GM18858 (cell line): Measurements from ENCODE around the gene TRPC4.

ENCODE experiments used
- ATAC-seq: cut with Tn5 transposase; IDR thresholded peaks from one replicate; pipeline ENCODE4 v1.9.1; 2021; ENCODE audit not compliant: unreplicated experiment

The TRPC4 gene

DNA sequence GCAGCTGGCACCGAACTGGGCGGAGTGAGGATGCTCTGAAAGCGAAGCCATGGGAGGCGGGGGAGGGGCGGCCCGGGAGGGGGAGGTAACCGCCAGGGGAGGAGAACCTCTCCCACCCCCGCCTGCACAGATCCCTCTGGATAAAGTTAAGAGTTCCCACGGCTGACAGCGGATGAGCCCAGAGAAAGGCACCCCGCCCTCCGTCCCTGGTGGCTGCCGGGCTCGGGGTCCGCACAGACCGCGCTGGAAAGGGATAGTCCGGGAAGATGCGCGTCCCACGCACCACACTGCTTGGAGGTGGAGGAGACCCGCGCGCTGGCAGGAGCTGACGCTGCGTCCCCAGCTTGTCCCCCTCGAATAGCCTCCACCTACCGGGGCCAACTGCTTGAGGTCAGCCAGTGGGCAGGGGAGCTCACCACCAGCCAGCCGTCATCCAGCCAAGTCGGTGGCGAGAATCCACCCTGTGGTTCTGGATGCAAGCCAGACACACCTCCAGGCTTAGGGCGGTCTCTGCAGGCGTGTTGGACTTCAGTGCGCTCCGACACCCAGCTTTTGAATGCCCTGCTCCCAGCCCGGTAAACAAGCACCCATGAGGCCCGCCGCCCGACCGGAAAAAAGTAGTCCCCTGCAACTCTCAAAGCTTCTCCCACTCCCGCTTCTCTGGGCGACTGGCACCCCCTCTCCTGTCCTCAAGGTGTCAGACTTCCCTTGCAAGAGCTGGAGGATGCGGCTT, at the start of gene TRPC4:
TSS of gene TRPC4 (minus strand) at position 17 of the 733 bp plus-strand sequence. CDS start 86,439 bp downstream, outside the sequence.
- ATAC-seq = no peak

DNA sequence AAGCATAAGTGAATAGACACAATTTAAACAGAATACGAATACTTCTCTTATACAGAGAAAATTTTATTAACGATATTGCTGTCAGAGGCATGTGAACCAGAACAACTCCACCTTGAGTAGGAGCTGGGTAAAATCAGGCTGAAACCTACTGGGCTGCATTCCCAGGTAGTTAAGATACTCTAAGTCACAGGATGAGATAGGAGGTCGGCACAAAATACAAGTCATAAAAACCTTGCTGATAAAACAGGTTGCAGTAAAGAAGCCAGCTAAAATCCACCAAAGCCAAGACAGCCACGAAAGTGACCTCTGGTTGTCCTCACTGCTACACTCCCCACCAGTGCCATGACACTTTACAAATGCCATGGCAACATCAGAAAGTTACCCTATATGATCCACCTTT, 49.2 kb upstream of the TRPC4 start:
- no peak for ATAC-seq

DNA sequence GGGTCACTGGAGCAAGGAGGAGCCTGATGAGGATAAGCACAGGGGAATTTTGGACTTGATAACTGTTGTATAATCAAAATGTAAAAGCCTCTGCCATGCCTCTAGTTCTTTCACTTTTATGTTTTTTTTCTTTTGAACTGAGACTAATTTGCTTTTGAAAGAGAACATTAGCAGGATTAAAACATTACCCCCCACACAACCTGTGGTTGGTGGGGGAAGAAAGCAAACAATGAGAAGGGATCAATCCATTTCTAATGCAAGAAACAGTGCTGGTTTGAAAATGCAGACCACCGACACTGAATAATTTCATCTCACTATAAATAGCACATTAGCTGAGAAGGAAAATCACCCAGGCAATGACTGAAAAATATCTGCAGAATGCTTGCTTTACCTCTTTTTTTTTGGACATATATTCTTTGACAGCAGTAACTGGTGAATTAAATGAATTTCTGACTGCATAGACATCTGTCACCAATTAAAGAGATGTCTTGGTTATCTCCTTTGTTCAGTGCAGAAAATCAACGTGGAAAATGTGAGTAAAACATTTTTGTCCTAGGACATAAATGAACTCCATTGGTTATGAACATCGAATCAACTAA, 48.6 kb upstream of the TRPC4 start:
- ATAC-seq = no peak

- ATAC-seq = no peak
Measured at GRCh38 chr13:37914781-37915391, 45.3 kb upstream of the TRPC4 start.

DNA sequence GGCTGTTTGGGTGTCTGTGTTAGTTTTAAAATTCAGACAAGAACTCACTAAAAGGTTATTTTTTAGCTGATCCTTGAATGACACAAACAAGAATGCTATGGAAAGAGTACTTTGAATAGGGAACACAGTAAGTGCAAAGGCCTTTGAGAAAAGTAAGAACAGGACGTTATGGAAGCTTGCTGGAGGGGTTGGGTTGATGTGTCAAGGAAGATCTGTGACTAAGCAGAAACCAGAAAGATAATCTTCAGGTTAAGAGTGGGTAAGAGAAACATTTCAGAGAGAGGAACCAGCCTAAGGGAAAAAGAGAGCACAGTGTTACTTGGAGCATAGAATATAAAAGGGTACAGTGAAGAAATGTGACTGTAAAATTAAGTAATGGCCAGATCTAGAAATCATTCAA, 41.2 kb upstream of the TRPC4 start:
- no peak for ATAC-seq

GRCh38 chr13:37906880-37907279, 37.3 kb upstream of the TRPC4 start:
- no peak for ATAC-seq

GRCh38 chr13:37905736-37906135, 36.2 kb upstream of the TRPC4 start:
- no peak for ATAC-seq

- no peak for ATAC-seq
Measured at GRCh38 chr13:37899753-37900152, 30.2 kb upstream of the TRPC4 start.

DNA sequence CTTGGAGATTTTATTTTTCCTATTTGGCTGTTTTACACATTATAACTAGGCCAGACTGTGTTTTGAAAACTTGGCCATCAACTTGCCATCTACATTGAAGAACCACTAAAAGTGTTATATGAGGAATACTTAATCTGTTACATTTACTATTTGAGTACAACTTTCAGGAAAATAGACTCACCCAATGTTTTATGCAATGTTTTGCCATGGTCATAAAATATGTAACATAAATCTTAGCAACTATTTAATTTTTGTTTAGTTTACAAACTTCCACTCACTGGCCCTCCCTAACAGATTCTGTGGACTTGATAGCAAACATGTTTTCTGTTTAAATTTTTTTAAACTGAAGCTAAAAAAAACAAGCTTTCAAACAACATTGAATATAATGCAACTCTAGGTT, 23.7 kb upstream of the TRPC4 start:
- no peak for ATAC-seq

DNA sequence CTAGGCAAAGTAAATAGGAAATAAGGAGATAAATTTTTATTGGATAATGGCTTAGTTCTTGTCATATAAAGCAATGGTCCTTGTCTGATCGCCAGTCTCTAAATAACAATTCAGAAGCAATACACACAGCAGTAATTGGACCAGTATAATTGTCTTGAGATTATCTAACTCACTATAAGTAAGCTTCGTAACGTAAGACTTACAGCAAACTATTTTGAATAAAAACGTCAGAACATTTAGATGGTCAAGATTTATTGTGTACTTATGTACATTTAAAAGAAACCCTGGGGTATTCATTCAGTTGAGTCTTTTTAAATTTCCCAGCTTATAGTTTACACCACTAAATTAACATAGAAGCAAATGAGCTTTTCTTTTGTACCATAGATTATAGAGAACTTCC, 20.2 kb upstream of the TRPC4 start:
- no peak for ATAC-seq

GRCh38 chr13:37889102-37889501, 19.5 kb upstream of the TRPC4 start:
- no peak for ATAC-seq

- no peak for ATAC-seq
Measured at GRCh38 chr13:37886879-37887278, 17.3 kb upstream of the TRPC4 start.

- ATAC-seq = no peak
Measured at GRCh38 chr13:37884674-37885073, 15.1 kb upstream of the TRPC4 start.

GRCh38 chr13:37884026-37884425, 14.5 kb upstream of the TRPC4 start:
- no peak for ATAC-seq

GRCh38 chr13:37878921-37879320, 9.3 kb upstream of the TRPC4 start:
- no peak for ATAC-seq

DNA sequence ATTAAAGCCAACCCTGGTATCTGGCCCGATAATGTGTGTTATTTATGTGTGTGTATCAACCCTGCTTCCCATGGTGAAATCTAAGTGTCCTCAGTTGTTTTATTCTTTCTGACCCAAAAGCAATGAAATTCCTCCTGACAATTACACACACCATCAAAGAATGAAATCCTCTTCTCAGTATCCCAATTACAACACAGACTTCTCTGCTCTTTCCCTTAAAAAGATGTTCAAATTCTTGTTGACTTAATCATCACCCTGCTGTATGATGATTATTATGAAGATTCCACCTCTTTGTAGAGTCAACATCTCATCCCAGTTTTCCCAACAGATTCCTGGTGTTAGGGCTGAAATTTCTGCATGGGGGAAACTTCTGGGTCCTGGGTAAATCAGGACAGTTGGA, 8.9 kb upstream of the TRPC4 start:
- ATAC-seq = no peak

DNA sequence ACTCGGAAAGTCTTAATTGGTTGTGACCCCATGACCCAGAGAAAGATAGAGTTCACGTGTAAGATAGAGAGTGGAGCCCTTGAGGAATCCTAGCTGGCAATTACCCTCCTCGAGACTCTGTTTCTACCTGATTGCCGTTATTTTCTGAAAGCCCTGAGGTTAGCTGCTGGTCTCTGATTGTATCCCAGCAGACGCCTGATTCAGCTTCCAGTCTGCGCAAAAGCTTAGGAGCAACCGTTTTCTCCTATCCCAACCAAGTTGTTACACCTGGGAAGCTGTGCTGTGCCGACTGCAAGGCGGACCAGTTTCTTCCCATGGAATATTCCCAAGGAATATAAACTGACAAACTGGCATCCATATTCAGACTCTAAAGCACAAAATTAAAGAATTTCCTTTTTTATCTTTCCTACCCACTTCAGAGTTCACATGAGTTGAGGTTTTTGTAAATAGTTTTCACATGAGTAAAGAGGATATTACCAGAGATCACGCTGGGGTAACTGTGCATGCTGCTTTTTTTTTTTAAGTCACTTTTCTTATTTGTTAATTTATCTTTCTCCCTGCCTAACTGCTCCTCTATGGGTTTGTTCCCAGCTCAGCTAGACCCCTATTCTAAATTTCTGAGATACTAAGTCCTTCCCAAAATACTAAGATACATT, 1.5 kb upstream of the TRPC4 start:
- no peak for ATAC-seq

DNA sequence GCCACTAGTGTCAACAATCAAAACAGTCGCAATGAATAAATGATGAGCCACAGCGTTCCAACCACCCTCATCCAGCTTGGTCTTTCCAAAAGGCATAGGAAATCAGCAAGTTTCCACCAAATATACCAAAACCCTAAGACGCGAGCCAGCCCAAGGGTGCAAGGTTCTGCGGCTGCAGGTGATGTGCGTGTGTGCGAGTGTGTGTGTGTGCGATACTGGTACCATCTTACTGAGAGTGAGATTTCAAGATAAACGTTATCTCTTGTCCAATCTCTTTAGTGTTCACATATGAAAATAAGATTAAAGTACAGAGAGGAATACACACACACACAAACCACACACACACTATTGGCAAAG, 895 bp upstream of the TRPC4 start:
- ATAC-seq = no peak

DNA sequence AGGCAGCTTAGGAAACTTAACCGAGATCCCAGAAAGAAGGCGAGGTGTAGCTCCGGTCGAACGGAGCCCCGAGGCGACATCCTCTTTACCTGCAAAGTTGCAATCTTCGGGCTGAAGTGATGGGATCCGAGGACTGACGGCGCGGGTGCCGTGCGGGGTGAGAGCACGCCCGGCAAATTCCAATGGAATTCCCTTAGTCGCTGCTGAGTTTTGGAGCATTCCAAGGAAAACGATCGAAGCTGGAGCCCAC, 141 bp downstream of the TRPC4 start:
- no peak for ATAC-seq

DNA sequence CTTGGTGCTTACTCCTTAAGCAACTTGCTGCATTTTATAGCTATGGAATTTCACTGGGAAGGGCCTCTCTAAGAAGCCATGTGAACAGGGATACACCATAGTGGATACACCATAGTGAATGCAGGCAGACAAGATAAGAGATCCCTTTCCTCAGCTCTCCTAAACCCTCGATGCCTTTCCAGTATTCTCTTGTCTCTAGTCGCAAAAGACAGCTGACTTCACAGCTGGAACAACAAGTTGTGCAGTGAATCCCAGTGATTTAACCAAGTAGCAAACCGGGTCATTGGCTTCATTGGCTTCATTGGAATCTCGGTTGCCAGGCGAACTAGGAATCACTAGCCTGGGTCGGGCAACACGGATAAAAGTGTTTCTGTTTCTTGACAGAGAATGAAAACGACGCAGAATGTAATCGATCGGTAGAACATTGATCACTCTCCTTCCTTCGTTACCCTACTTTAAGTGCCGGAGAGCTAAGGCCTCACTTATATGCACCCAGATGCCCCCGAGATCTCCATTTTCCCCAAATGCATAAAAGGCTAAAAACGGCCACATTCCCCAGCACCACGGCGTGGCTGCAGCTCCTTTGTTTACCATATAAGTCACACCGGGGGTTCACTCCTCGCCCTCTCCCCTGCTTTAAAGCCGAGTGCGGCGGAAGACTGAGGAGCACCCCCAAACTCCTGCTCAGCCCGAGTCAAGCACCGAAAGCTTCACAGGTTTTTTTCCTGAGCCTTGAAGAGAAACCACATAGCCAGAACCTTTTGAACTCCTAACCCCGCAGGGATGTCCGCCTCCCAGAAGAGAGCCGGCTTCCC, 674 bp downstream of the TRPC4 start:
- no peak for ATAC-seq

DNA sequence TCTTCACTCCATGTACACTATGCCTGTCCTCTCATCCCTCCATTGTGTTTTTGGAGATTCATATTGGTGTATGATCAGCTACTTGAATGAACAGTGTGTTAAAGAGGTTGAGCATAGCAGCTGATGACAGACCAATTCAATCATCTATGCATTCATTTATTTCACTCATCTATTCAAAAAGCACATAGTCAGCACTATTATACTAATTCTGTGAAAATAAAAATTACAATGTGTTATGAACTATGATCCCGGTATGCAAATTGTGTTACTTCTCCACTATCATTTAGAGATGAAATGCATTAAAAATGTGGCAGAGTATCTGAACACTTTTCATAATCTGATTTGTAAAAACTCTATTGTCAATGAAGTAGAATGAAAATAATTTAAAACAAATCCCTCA, 5.9 kb downstream of the TRPC4 start:
- ATAC-seq = no peak

DNA sequence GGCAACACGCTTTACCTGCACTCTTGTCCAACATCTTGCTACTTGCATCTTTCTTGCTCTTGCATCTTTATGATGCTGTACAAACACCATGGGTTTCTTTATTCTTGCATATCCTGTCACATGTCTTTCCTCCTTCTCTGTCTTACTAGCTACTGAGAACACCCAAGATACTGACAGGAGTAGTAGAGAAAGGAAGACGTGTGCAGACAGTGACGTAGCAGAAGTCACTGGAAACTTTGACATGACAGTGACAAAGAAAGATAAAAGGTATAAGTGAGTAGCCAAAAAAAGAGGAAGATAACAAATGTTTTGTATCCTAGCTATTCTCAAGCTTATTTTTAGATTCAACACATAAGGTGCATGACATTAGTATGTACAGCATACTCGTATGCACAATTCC, 34.2 kb downstream of the TRPC4 start:
- no peak for ATAC-seq
